Calu3 (cell line): ENCODE results near the gene GIPC1. TPM values are rescaled to one million over a fixed set of nuclear protein-coding genes. Genes with fewer than 3 reads are reported as not detected.

Experiments
- BruUV-seq: library from RNA; stranded (reverse); fragments of 400-500 nt; replicated peaks from 2 replicates; lab custom pipeline; 2021; lab: Mats Ljungman, UMichigan
- CTCF ChIA-PET: fragments of 300-600 bp; sonication (Branson Sonifier 250); formaldehyde crosslinking; loops from one replicate; lab custom pipeline; 2022; ENCODE audit warnings: antibody characterized with exemption; lab: Charles Lee
- DNase-seq: peaks from one replicate; pipeline ENCODE4 v3.0.0; 2022
- H3K27ac Mint-ChIP-seq: one replicate; pipeline ENCODE4 v1.8.0; 2022; ENCODE audit warnings: mixed read lengths; ENCODE audit not compliant: unreplicated experiment
- H3K27me3 Mint-ChIP-seq: one replicate; pipeline ENCODE4 v1.8.0; 2022; ENCODE audit warnings: mixed read lengths; ENCODE audit not compliant: unreplicated experiment
- H3K36me3 Mint-ChIP-seq: one replicate; pipeline ENCODE4 v1.8.0; 2022; ENCODE audit warnings: mild to moderate bottlenecking, moderate library complexity, mixed read lengths; ENCODE audit not compliant: insufficient read depth, unreplicated experiment
- H3K4me1 Mint-ChIP-seq: one replicate; pipeline ENCODE4 v1.8.0; 2022; ENCODE audit warnings: mild to moderate bottlenecking, low read depth, mixed read lengths; ENCODE audit not compliant: unreplicated experiment
- H3K4me3 Mint-ChIP-seq: one replicate; pipeline ENCODE4 v1.8.0; 2022; ENCODE audit warnings: mild to moderate bottlenecking, low read depth, moderate library complexity, mixed read lengths; ENCODE audit not compliant: unreplicated experiment
- H3K9me3 Mint-ChIP-seq: one replicate; pipeline ENCODE4 v1.8.0; 2022; ENCODE audit warnings: low read depth, mixed read lengths; ENCODE audit not compliant: unreplicated experiment
- CTCF ChIP-seq: fragments of 200-600 bp; IDR thresholded peaks from one replicate; pipeline ENCODE4 v1.8.0; 2022; ENCODE audit warnings: antibody characterized with exemption; ENCODE audit not compliant: unreplicated experiment
- intact Hi-C: fragments of 100-400 bp; cut with micrococcal nuclease; formaldehyde crosslinking; loops from one replicate; pipeline ENCODE4 v1.10.0; 2022; ENCODE audit not compliant: unreplicated experiment
- total RNA-seq: library from RNA; stranded (reverse); gene quantifications from 2 replicates; pipeline ENCODE4 v1.2.3, GENCODE V29; 2022

Gene GIPC1
- total RNA-seq, 1 experiment from 2014 or later = 139 TPM

DNA sequence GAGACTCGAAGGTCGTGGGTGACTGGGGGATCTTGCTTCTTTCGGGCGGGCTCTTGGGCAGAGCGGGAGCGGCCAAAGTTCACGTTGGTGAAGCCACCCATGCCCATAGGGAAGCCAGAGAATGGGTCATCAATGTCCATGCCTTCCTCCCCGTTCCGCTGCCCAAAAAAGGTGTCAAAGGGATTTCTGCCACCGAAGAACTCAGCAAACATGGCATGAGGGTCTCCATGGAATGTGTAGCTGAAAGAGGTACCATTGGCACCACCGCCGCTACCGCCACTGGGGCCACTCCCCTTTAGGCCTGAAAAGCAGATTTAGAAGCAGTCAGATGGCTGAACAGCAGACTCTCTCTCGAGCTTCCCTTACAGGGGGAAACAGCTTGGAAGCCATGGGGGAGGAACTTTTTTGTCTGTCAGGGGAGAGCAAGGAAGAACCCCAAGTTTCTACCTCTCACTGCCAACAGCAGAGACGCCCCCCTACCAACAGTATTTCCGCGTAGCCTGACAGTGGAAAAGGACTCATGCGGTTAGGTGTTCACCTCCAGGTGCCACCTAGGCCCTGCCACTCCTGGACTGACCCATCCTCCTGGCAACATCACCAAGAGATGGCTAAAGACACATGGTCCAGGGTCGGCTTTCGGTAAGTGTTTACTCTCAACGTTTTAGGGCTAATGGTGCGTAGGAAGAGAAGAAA, 21.0 kb upstream of the GIPC1 start:
- no TSS peak for BruUV-seq
- intact Hi-C loops = no loop called here
- H3K27ac Mint-ChIP-seq = peak overlapping the region; percentile 80
- H3K27me3 Mint-ChIP-seq = no peaks in the 10 kb centered on the region
- H3K36me3 Mint-ChIP-seq = peaks cover 75% of the 10 kb centered on the region
- no peaks in the 10 kb centered on the region for H3K9me3 Mint-ChIP-seq
- no peak for DNase-seq
- peak overlapping the region; percentile 81 for H3K4me3 Mint-ChIP-seq
- TF ChIP-seq CTCF = no peak
- H3K4me1 Mint-ChIP-seq = peaks cover 21% of the 10 kb centered on the region
- CTCF ChIA-PET = no interaction called here

- Mint-ChIP-seq H3K27ac (peak overlapping the region; percentile 80), H3K27me3 (no peaks in the 10 kb centered on the region), H3K4me3 (peak overlapping the region; percentile 81), H3K4me1 (peaks cover 24% of the 10 kb centered on the region), H3K36me3 (peaks cover 80% of the 10 kb centered on the region), H3K9me3 (no peaks in the 10 kb centered on the region)
- CTCF ChIA-PET = interaction anchor here (0.6 kb wide), 1 partner anchor 614 kb away, joined by 4 read pairs; no protein-coding TSS in a partner anchor
- no TSS peak for BruUV-seq
- intact Hi-C loops = no loop called here
- TF ChIP-seq CTCF = no peak
- no peak for DNase-seq
These were observed 20.2 kb upstream of the GIPC1 start for GRCh38 chr19:14516048-14516534.

GRCh38 chr19:14515501-14516047, 19.6 kb upstream of the GIPC1 start:
- intact Hi-C loops = no loop called here
- TF ChIP-seq CTCF = no peak
- H3K27ac Mint-ChIP-seq = peak overlapping the region; percentile 80
- peak overlapping the region; percentile 81 for H3K4me3 Mint-ChIP-seq
- H3K4me1 Mint-ChIP-seq = peaks cover 29% of the 10 kb centered on the region
- peaks cover 85% of the 10 kb centered on the region for H3K36me3 Mint-ChIP-seq
- no peaks in the 10 kb centered on the region for H3K27me3 Mint-ChIP-seq
- CTCF ChIA-PET = interaction anchor here (0.6 kb wide), 2 partner anchors 9 to 615 kb away, joined by 4 to 5 read pairs; no protein-coding TSS in a partner anchor
- no peak for DNase-seq
- no TSS peak for BruUV-seq
- H3K9me3 Mint-ChIP-seq = no peaks in the 10 kb centered on the region

GRCh38 chr19:14514215-14514863, 18.4 kb upstream of the GIPC1 start:
- Mint-ChIP-seq H3K27me3 (no peaks in the 10 kb centered on the region), H3K36me3 (peaks cover 88% of the 10 kb centered on the region), H3K27ac (peak overlapping the region; percentile 80), H3K4me1 (peaks cover 33% of the 10 kb centered on the region), H3K9me3 (no peaks in the 10 kb centered on the region), H3K4me3 (peak overlapping the region; percentile 81)
- no peak for DNase-seq
- CTCF ChIA-PET = no interaction called here
- no TSS peak for BruUV-seq
- no peak for TF ChIP-seq CTCF
- intact Hi-C loops = no loop called here
